HepG2 (cell line): ENCODE measurements around the gene XPO5. TPM values are rescaled to one million over a fixed set of nuclear protein-coding genes. Genes with fewer than 3 reads are reported as not detected.

Source experiments
- ARHGAP35 ChIP-seq: sonication (generic); formaldehyde crosslinking; IDR thresholded peaks from 2 replicates; pipeline ENCODE4 v1.9.0; 2022; ENCODE audit warnings: mild to moderate bottlenecking, inconsistent platforms, moderate library complexity, missing genetic modification reagents, borderline replicate concordance
- CBX5 ChIP-seq: sonication (generic); formaldehyde crosslinking; IDR thresholded peaks from 2 replicates; pipeline ENCODE4 v1.4.0; 2020; ENCODE audit warnings: missing genetic modification reagents, borderline replicate concordance
- CHD4 ChIP-seq: fragments of 200-600 bp; sonication (generic); IDR thresholded peaks from 2 replicates; pipeline ENCODE4 v1.7.0; 2017; ENCODE audit warnings: mild to moderate bottlenecking, low read length, borderline replicate concordance
- CTCF ChIP-seq: sonication (generic); formaldehyde crosslinking; IDR thresholded peaks from 2 replicates; pipeline ENCODE4 v1.5.0; 2020; ENCODE audit warnings: mild to moderate bottlenecking, missing genetic modification reagents, moderate library complexity
- FOXM1 ChIP-seq: sonication (generic); formaldehyde crosslinking; IDR thresholded peaks from 2 replicates; pipeline ENCODE4 v1.5.0; 2020; ENCODE audit warnings: missing genetic modification reagents
- GPN1 ChIP-seq: sonication (generic); formaldehyde crosslinking; IDR thresholded peaks from 2 replicates; pipeline ENCODE4 v1.5.1; 2020; ENCODE audit warnings: missing genetic modification reagents, borderline replicate concordance
- HDAC2 ChIP-seq: sonication (generic); formaldehyde crosslinking; IDR thresholded peaks from 2 replicates; pipeline ENCODE4 v1.4.0; 2020; ENCODE audit warnings: missing genetic modification reagents
- HES4 ChIP-seq: sonication (generic); formaldehyde crosslinking; IDR thresholded peaks from 2 replicates; pipeline ENCODE4 v1.9.0; 2021; ENCODE audit warnings: mild to moderate bottlenecking, missing genetic modification reagents, borderline replicate concordance
- KDM2A ChIP-seq: sonication (generic); formaldehyde crosslinking; IDR thresholded peaks from 2 replicates; pipeline ENCODE4 v1.4.0; 2020; ENCODE audit warnings: low read depth, missing genetic modification reagents, borderline replicate concordance
- MIER3 ChIP-seq: IDR thresholded peaks from 2 replicates; pipeline ENCODE4 v1.6.1; 2016; ENCODE audit warnings: missing compliant biosample characterization, borderline replicate concordance
- NCOA1 ChIP-seq: sonication (generic); formaldehyde crosslinking; IDR thresholded peaks from 2 replicates; pipeline ENCODE4 v1.9.0; 2021; ENCODE audit warnings: missing genetic modification reagents
- NFKB2 ChIP-seq: sonication (generic); formaldehyde crosslinking; IDR thresholded peaks from 2 replicates; pipeline ENCODE4 v1.4.0; 2020; ENCODE audit warnings: missing genetic modification reagents, borderline replicate concordance
- POLR2A ChIP-seq, 2 experiments: IDR thresholded peaks; 2 replicates each; pipeline ENCODE4 v1.6.1; 2011; ENCODE audit warnings: low read depth in 2 of 2, low read length in 2 of 2, mild to moderate bottlenecking in 1 of 2, moderate library complexity in 1 of 2; ENCODE audit not compliant: insufficient read depth in 1 of 2
- RBFOX2 ChIP-seq: fragments of 200-400 bp; formaldehyde crosslinking; IDR thresholded peaks from 2 replicates; pipeline ENCODE4 v1.6.1; 2017; ENCODE audit warnings: low read depth, mild to moderate bottlenecking, low read length
- SAP130 ChIP-seq: IDR thresholded peaks from 2 replicates; pipeline ENCODE4 v1.6.1; 2016; ENCODE audit warnings: low read depth
- TCF7L2 ChIP-seq: IDR thresholded peaks from 2 replicates; pipeline ENCODE4 v1.6.1; 2011; ENCODE audit warnings: mild to moderate bottlenecking, low read depth, low read length, moderate library complexity
- TGIF2 ChIP-seq: IDR thresholded peaks from 2 replicates; pipeline ENCODE4 v1.6.1; 2016; ENCODE audit warnings: control low read depth, missing compliant biosample characterization
- ZNF333 ChIP-seq: sonication (generic); formaldehyde crosslinking; IDR thresholded peaks from 2 replicates; pipeline ENCODE4 v1.4.0; 2020; ENCODE audit warnings: mild to moderate bottlenecking, missing genetic modification reagents, borderline replicate concordance
- ZNF362 ChIP-seq: sonication (generic); formaldehyde crosslinking; IDR thresholded peaks from 2 replicates; pipeline ENCODE4 v1.4.0; 2020; ENCODE audit warnings: missing genetic modification reagents, mild to moderate bottlenecking, borderline replicate concordance
- ZNF432 ChIP-seq: sonication (generic); formaldehyde crosslinking; IDR thresholded peaks from 2 replicates; pipeline ENCODE4 v1.5.0; 2020; ENCODE audit warnings: missing genetic modification reagents, mild to moderate bottlenecking, borderline replicate concordance
- ZNF564 ChIP-seq: sonication (generic); formaldehyde crosslinking; IDR thresholded peaks from 2 replicates; pipeline ENCODE4 v1.8.1; 2023; ENCODE audit warnings: mild to moderate bottlenecking, missing genetic modification reagents
- ZNF569 ChIP-seq: sonication (generic); formaldehyde crosslinking; IDR thresholded peaks from 2 replicates; pipeline ENCODE4 v1.5.0; 2020; ENCODE audit warnings: mild to moderate bottlenecking, missing genetic modification reagents, moderate library complexity, borderline replicate concordance
- ZNF619 ChIP-seq: sonication (generic); formaldehyde crosslinking; IDR thresholded peaks from 2 replicates; pipeline ENCODE4 v1.4.0; 2020; ENCODE audit warnings: mild to moderate bottlenecking, missing genetic modification reagents
- ZNF713 ChIP-seq: sonication (generic); formaldehyde crosslinking; IDR thresholded peaks from 2 replicates; pipeline ENCODE4 v1.4.0; 2020; ENCODE audit warnings: mild to moderate bottlenecking, missing genetic modification reagents
- ZNF740 ChIP-seq: sonication (generic); formaldehyde crosslinking; IDR thresholded peaks from 2 replicates; pipeline ENCODE4 v1.4.0; 2020; ENCODE audit warnings: missing genetic modification reagents
- ZNF891 ChIP-seq: sonication (generic); formaldehyde crosslinking; IDR thresholded peaks from 2 replicates; pipeline ENCODE4 v1.5.0; 2020; ENCODE audit warnings: mild to moderate bottlenecking, missing genetic modification reagents
- ZSCAN22 ChIP-seq: sonication (generic); formaldehyde crosslinking; IDR thresholded peaks from 2 replicates; pipeline ENCODE4 v1.4.0; 2020; ENCODE audit warnings: mild to moderate bottlenecking, missing genetic modification reagents
- polyA plus RNA-seq, 8 experiments: library from polyadenylated mRNA; depleted of rRNA in 3 of 8; stranded (reverse) in 7 of 8; unstranded in 1 of 8; fragments of >200 nt; fragmentation: Illumina TruSeq in 4 of 8; extraction: Trizol in 4 of 8; gene quantifications; 2 replicates each; pipeline versions ENCODE4 v1.2.1 to v1.2.3, GENCODE V29; 2011 to 2016; ENCODE audit warnings: low read depth in 4 of 8, missing spikeins in 1 of 8, mixed read lengths in 1 of 8; ENCODE audit not compliant: insufficient read depth in 1 of 8
- total RNA-seq, 5 experiments: library from RNA; depleted of rRNA; stranded (reverse); fragments of >200 nt; fragmentation: Illumina TruSeq; extraction: Trizol; gene quantifications; 2 replicates each; pipeline ENCODE4 v1.2.3, GENCODE V29; 2016; ENCODE audit warnings: low read depth in 1 of 5

Gene XPO5
- total and polyA plus RNA-seq, 2 of the 13 experiments (the other 11 are each of a cell fraction or from before 2014, with no cell fraction given) = 52.2 to 68.0 TPM

DNA sequence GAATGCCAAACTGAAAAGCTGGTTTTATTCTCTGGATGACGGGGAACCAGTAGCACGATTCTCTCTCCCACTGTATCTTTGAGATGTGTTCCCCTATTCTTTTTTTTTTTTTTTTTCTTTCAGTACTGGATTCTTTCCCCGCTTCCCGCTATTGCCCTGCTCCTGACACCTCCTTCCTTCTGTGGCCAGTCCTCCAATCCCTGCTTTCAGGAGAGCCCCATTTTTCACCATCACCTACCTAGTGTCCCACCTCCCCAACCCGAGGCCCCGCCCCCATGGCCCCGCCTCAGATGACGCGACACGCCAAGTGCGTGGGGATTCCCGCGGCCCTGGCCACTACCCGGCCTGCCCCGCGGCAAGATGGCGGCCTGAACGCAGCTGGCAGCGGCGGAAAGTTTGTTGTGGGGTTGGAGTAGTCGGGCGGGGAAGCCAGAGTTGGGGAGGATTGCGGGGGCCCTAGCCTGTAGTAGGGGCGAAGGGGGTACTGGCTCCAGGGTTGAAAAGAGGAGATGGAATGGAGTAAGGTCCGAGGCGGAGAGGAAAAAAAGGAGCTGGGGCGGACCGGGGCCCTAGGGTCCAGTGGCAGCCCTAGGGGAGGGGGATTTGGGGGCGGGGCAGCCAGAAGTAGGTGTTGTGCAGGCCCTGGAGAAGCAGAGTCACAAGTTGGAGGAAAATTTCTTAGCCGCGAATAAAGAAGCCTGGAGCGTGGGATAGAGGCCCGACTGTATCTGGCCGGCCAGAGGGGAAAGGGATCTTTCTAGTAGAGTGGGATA is 98.4 kb downstream of the XPO5 start, which contains the start of gene TJAP1 (continued):
- peak; percentile 49; the same call in 1 of the 2 replicates for TF ChIP-seq ZNF362 (CRISPR knock-in tag)
- no peak; the same call in 1 of the 2 replicates for TF ChIP-seq CBX5
- TF ChIP-seq ZNF713 = no peak
- peak; percentile 37; the same call in 1 of the 2 replicates for TF ChIP-seq ZNF564 (CRISPR knock-in tag)
- no peak for TF ChIP-seq FOXM1
- TF ChIP-seq HES4 (CRISPR knock-in tag) = peak; percentile 63; the same call in 1 of the 2 replicates
- TF ChIP-seq GPN1 (CRISPR knock-in tag) = no peak
- TF ChIP-seq ZSCAN22 (CRISPR knock-in tag) = peak; percentile 28; the same call in 1 of the 2 replicates
- TF ChIP-seq ZNF432 (CRISPR knock-in tag) = no peak
- peak; percentile 38; the same call in 1 of the 2 replicates for TF ChIP-seq HDAC2 (CRISPR knock-in tag)
- TF ChIP-seq TGIF2 (CRISPR knock-in tag) = peak; percentile 68
- peak; percentile 75 to 88 for TF ChIP-seq POLR2A (IDR thresholded peaks at IDR 0.05; ENCODE audit: insufficient read depth in 1 of 2, low read depth in 2 of 2, low read length in 2 of 2)
- peak; percentile 18; the same call in 1 of the 2 replicates for TF ChIP-seq ZNF740 (CRISPR knock-in tag)
- TF ChIP-seq RBFOX2 = peak; percentile 92
- no peak for TF ChIP-seq ZNF333
- TF ChIP-seq MIER3 (CRISPR knock-in tag) = peak; percentile 43; the same call in 1 of the 2 replicates
- TF ChIP-seq KDM2A (CRISPR knock-in tag) = peak; percentile 79; the same call in 1 of the 2 replicates
- TF ChIP-seq NFKB2 (CRISPR knock-in tag) = 0 out of 2 replicates have a peak, but pooled peaks have one; percentile 21
- no peak for TF ChIP-seq TCF7L2
- peak; percentile 92 for TF ChIP-seq SAP130 (CRISPR knock-in tag)
- TF ChIP-seq ZNF619 = no peak
- no peak for TF ChIP-seq ZNF891 (CRISPR knock-in tag)
- 0 out of 2 replicates have a peak, but pooled peaks have one; percentile 21 for TF ChIP-seq CTCF
- TF ChIP-seq CHD4 = no peak
- TF ChIP-seq ZNF569 = no peak
- TF ChIP-seq NCOA1 = no peak
- TF ChIP-seq ARHGAP35 = no peak
